Choroid plexus epithelial cell (primary cell): ENCODE measurements around the gene DNMT3A.

Experiments
- DNase-seq: peaks from one replicate; pipeline ENCODE4 v3.0.0-alpha.2; 2010; ENCODE audit warnings: low read depth
- H3K4me3 ChIP-seq: 2 replicates; pipeline ENCODE4 v1.5.1; 2011; ENCODE audit warnings: low read depth, mild to moderate bottlenecking, control low read depth, low read length, moderate library complexity
- TF ChIP-seq, protein P1 (sequence below): conservative IDR thresholded peaks from 2 replicates; pipeline ENCODE4 v1.5.1; 2011; ENCODE audit warnings: low read depth, mild to moderate bottlenecking, control low read depth, inconsistent platforms, low read length, moderate library complexity

Gene DNMT3A

DNA sequence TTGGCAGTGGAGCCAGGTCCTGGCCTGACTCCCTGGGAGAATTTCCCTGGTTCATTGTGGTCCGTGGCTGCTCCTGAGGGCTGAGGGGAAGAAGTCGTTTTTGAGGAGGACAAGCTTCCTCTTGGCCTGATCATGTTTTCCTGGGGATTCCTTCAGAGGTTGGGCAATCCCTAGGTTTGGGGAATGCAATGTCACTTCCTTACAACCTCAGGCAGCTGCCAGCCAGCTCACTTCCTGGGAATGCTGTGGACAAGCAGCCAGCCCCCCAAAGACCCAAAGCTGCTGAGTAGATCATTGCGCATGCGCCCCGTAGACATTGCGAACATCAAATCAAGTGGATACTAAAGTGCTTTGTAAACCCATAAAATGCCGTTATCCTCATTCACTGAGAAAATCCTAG lies 7.7 kb upstream of the DNMT3A start:
- DNase-seq = peak; percentile 31
- TF ChIP-seq, protein P1, sequence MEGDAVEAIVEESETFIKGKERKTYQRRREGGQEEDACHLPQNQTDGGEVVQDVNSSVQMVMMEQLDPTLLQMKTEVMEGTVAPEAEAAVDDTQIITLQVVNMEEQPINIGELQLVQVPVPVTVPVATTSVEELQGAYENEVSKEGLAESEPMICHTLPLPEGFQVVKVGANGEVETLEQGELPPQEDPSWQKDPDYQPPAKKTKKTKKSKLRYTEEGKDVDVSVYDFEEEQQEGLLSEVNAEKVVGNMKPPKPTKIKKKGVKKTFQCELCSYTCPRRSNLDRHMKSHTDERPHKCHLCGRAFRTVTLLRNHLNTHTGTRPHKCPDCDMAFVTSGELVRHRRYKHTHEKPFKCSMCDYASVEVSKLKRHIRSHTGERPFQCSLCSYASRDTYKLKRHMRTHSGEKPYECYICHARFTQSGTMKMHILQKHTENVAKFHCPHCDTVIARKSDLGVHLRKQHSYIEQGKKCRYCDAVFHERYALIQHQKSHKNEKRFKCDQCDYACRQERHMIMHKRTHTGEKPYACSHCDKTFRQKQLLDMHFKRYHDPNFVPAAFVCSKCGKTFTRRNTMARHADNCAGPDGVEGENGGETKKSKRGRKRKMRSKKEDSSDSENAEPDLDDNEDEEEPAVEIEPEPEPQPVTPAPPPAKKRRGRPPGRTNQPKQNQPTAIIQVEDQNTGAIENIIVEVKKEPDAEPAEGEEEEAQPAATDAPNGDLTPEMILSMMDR = no peak
- H3K4me3 ChIP-seq = no peak overlapping the region

DNA sequence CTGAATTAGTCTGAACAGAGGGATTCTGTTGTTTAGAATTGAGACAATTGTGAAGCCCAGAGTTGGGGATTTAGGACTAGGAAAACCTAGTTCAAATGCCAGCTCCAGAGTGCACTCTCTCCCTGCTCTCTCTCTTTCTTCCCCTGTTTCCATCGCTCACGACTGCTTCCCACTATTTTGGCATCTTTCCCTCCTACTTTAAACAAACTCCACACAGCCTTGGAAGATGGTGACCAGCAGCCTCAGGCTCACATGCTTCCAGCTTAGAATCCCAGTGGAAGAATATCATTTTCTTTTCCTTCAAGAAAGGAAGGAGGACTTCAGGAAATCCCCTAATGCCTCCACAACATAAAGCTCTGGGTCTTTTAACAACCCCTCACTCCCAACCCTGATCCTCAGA lies 6.1 kb upstream of the DNMT3A start:
- DNase-seq = no peak
- TF ChIP-seq, protein P1 = no peak
- no peak overlapping the region for H3K4me3 ChIP-seq

DNA sequence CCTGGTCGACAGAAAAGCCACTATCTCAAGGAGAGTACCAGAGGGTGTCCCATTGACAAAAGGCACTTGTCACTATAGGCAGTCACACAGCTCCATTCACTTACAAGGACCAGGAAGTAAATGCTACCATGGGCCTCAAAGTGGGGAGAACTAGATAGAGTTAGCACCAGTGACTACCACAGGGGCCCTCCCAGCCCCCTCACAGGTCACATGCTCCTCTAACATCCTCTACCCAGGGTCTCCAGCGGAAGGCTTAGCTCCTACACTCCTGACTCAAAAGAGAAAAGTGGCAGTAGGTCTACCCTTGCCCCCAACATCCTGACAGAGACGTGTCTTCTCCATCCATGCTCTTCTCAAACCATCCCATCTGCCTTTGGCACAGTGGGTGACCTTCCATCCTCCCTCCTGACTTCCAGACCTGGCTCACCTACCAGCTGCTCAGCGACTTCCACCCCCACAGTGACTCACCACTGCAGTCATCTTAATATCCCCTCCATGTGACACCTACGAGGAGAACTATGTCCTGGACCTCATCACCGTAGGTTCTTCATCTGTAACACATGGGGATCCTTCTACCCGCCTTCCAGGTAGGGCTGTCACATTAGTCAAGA lies 5.6 kb upstream of the DNMT3A start:
- no peak overlapping the region for H3K4me3 ChIP-seq
- DNase-seq = no peak
- TF ChIP-seq, protein P1 = no peak

DNA sequence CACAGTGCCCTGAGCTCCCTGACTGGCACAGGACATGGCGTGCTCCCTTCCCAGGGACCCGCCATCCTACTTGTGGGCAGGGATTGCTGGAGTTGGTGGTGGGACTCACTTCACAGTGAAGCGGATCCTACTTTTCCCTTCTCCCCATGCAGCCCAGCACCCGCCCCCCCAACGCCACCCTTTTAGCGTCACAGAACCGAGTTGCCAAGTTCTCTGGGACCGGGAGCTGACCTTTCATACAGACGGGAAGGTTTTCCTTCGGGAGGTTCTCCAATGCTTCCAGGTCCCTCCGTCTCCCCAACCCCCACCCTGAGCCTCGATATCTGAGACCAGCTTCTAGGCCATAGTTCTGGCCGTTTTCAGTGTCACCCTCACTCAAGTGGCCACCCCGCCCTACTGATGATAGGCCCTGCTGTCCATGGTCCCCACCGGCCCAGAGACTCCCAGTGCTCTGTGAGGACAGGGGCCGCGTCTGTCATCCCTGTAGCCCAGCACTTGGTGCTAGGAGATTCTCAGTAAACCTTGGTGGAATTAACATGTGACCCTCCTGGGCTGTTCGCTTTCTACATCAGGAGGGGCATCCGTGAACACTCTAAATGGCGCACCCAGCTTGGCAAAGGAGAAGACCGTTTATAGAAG lies 1.6 kb upstream of the DNMT3A start:
- TF ChIP-seq, protein P1 = no peak
- no peak for DNase-seq
- no peak overlapping the region for H3K4me3 ChIP-seq

DNA sequence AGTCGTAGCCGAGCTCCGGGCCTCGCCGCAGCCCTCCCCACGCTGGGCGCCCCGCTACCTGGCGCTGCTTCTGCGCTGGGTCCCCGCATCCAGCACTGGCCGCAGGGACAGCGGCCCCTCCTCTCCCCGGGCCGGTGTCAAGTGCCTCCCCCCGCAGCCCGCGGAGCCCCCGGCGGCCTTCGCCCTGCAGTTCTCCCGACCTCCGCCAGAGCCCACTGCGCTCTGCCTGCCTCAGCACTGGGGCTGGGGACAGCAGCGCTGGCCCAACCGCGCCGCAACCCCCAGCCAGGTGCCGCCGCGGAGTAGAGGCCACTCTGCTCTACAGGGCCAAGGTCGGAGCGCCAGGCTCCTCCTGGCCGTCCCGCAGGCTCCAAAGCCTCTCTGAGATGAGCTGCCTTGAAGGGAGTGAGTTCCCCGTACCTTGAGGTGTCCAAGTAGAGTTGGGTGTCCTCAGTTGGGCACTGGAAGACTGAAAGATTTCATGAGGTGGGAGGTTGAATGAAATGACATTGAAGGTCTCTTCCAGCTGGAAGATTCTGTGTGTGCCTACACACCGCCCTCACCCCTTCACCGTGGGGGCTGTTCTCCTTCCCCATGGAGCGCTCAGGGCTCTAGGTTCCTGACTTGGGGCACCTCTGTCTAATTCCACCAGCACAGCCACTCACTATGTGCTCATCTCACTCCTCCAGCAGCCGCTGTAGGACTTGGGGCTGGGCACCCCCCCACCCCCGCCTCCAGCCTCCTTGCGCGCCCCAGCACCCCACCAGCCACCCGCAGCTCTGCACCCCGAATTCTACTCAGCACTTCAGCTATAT lies 854 bp upstream of the DNMT3A start:
- DNase-seq = peak; percentile 79
- TF ChIP-seq, protein P1 = peak; percentile 76
- H3K4me3 ChIP-seq = peak overlapping the region; percentile 63

DNA sequence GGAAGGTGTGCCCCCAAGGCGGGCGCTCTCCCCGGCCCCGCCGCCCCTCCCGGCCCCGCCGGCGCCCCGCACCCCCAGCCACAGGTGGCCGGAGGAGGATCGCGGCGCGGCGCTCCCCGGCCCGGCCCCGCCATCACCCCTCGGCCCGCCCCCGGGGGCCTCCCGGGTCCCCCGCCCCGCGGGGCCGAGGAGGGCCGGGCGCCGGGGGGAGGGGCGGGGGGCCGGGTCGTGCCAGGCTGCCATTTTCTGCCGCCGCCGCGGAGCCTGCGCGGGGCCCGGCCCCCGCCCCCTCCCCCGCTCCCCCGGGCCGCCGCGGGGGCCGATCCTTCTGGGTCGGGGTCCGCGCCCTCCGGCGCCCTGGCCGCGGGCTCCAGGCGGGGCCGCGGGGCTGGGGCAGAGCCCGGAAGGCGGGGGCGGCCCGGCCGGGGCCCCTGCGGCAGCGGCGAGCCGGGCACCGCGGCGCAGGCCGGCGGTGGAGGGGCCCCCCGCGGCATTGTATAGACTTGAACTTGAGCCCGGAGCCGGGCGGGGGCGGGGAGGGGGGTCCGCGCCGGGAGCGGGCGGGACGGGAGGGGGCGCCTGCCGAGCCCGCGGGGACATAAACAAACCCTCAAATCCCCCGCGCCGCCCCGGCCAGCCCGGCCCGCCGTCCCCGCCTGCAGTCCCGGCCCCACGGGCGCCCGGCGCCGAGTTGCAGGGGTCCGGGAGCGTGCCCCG lies 556 bp downstream of the DNMT3A start:
- H3K4me3 ChIP-seq = peak overlapping the region; percentile 63
- DNase-seq = no peak
- TF ChIP-seq, protein P1 = no peak
